Activated CD4-positive, alpha-beta T cell treated with anti-CD3 and anti-CD28 coated beads, Interleukin-2, amount 50 U/mL, for 16 hours (primary cell): ENCODE measurements around the gene LTBP4.
"Not testable (repeated sequence)": the region's sequence is repeated elsewhere in the genome, so short reads cannot be mapped to it uniquely, and the experiment has no call there.

Experiments
- DNase-seq: peaks from one replicate; pipeline ENCODE4 v3.0.0-alpha.2; 2020

LTBP4 gene, protein sequence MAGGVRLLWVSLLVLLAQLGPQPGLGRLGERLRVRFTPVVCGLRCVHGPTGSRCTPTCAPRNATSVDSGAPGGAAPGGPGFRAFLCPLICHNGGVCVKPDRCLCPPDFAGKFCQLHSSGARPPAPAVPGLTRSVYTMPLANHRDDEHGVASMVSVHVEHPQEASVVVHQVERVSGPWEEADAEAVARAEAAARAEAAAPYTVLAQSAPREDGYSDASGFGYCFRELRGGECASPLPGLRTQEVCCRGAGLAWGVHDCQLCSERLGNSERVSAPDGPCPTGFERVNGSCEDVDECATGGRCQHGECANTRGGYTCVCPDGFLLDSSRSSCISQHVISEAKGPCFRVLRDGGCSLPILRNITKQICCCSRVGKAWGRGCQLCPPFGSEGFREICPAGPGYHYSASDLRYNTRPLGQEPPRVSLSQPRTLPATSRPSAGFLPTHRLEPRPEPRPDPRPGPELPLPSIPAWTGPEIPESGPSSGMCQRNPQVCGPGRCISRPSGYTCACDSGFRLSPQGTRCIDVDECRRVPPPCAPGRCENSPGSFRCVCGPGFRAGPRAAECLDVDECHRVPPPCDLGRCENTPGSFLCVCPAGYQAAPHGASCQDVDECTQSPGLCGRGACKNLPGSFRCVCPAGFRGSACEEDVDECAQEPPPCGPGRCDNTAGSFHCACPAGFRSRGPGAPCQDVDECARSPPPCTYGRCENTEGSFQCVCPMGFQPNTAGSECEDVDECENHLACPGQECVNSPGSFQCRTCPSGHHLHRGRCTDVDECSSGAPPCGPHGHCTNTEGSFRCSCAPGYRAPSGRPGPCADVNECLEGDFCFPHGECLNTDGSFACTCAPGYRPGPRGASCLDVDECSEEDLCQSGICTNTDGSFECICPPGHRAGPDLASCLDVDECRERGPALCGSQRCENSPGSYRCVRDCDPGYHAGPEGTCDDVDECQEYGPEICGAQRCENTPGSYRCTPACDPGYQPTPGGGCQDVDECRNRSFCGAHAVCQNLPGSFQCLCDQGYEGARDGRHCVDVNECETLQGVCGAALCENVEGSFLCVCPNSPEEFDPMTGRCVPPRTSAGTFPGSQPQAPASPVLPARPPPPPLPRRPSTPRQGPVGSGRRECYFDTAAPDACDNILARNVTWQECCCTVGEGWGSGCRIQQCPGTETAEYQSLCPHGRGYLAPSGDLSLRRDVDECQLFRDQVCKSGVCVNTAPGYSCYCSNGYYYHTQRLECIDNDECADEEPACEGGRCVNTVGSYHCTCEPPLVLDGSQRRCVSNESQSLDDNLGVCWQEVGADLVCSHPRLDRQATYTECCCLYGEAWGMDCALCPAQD (N-terminal part only)

DNA sequence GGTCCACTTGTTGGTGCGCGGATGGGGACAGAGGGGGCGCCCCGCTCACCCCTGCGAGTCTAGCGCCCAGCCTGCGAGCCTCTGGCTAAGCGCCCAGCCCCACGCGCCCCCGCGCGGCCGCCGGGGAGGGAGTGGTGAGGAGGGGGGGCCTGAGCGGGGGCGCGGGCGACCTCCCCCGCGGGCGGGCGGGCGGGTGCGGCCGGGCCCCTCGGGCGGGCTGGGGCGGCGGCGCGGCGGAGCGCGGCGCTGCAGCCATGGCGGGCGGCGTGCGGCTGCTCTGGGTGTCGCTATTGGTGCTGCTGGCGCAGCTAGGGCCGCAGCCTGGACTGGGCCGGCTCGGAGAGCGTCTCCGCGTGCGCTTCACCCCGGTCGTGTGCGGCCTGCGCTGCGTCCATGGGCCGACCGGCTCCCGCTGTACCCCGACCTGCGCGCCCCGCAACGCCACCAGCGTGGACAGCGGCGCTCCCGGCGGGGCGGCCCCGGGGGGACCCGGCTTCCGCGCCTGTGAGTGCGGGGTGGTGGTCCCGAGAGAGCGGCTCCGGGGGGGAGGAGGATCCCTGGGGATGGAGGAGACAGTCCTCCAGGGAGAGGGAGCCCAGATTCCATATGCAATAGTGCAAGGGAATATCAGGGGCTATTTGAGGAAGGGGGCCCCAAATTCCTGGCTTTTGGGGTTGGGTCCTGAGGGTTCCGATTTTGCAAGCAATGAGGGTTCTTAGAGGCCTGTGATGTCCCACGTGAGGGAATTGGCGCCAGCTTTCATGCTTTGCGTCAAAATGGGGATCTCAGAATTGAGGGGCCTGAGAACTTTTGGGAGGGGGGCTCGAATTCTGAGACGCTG lies at the start of gene LTBP4:
LTBP4 (plus strand) TSS at position 236 of the 841 bp plus-strand sequence; CDS start at position 255, 19 bp downstream.
- peak; percentile 16 for DNase-seq

DNA sequence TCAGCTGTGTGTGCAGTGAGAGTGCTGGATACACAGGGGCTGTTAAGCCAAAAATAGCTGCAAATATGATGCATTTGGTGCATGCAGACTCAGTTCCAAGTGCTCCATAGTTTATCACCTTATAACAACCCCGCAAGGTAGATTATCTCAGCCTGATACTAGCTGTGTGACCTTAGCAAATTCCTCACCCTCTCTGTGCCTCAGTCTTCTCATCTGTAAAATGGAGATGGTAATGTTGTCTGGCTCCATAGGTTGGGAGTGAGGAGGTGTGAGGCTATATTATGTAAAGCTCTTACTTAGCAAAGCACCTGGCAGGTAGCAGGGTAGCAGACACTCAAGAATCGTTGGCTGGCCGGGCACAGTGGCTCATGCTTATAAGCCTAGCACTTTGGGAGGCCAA lies 48.3 kb upstream of the LTBP4 start:
- DNase-seq: no peak

DNA sequence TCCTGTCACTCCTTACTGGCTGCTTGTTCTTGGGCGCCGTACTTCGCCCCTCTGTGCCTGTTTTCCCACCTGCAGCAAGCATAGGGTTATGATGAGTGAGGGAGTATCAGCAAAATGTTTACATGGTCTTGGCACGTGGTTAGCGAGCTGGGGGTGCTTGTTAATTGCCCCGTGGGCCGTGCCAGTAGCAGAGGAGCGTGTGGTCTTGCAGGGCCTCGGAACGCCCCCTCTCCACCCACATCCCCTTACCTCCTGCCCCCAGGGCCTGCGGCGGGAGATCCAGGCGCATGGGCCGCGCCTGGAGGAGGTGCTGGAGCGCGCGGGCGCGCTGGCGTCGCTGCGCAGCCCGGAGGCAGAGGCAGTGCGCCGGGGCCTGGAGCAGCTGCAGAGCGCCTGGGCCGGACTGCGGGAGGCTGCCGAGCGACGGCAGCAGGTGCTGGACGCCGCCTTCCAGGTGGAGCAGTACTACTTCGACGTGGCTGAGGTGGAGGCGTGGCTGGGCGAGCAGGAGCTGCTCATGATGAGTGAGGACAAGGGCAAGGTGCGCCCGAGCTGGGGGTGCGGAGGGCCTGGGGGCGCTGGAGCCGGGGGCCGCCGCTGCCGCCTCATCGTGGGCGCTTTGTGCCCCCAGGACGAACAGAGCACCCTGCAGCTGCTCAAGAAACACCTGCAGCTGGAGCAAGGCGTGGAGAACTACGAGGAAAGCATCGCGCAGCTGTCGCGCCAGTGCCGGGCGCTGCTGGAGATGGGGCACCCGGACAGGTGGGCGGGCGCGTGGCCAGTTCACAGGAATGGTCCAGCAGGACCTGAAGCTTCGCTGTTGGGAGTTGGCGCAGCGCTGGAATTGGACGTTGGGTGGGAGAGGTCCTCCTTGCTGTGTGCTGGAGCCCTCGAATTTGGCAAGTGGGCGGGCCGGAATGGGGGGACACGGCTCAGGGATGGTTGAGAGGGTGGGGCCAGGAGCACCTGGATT lies 47.0 kb upstream of the LTBP4 start:
- no peak for DNase-seq

DNA sequence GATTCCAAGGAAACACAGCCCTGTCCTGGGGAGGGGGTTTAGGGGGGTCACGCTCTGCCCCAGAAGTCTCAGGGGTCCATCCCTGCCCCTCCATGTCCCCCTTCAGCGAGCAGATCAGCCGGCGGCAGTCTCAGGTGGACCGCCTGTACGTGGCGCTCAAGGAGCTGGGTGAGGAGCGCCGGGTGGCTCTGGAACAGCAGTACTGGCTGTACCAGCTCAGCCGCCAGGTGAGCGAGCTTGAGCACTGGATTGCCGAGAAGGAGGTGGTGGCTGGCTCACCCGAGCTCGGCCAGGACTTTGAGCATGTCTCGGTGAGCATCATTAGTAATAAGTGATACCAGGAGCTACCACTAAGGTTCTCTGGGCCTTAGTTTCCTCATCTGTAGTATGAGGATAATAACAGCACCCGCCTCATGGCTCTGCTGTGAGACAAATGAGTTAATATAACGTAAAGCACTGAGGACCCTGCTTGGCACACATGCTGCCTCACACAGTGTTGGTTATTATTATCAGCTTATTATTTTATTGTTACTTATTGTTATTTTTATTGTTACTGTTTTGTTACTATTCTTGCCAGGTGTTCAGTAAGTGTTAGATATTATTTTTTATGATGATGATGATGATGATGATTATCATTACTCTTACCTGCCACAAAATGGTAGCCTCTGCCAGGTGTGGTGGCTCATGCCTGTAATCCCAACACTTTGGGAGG lies 45.0 kb upstream of the LTBP4 start:
- no peak for DNase-seq

DNA sequence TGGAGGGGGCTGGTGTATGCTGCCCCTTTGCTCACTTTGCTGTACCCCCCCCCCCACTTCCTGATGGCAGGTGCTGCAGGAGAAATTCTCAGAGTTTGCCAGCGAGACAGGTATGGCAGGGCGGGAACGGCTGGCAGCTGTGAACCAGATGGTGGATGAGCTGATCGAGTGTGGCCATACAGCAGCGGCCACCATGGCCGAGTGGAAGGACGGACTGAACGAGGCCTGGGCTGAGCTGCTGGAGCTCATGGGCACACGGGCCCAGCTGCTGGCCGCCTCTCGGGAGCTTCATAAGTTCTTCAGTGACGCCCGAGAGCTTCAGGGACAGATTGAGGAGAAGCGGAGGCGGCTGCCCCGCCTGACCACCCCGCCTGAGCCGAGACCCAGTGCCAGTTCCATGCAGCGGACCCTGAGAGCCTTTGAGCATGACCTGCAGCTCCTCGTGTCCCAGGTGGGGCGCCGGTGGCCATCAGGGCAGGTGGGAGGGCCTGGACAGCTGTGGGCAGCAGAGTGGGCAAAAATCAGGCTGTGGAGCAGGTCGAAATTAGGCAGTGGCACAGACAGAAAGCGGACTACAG lies 44.1 kb upstream of the LTBP4 start:
- DNase-seq: no peak

DNA sequence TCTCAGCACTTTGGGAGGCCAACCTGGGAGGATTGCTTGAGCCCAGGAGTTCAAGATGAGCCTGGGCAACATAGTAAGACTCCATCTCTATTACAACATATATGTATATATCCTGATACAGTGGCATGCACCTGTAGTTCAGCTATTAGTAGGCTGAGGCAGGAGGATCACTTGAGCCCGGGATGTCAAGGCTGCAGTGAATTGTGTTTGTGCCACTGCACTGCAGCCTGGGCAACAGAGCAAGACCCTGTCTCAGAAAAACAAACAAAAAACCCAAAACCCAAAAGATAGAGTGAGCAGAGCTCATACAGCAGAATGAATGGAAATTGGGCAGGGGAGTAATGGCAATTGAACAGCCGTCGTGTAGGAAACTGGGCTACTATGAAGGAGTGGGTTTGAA lies 41.8 kb upstream of the LTBP4 start:
- no peak for DNase-seq

DNA sequence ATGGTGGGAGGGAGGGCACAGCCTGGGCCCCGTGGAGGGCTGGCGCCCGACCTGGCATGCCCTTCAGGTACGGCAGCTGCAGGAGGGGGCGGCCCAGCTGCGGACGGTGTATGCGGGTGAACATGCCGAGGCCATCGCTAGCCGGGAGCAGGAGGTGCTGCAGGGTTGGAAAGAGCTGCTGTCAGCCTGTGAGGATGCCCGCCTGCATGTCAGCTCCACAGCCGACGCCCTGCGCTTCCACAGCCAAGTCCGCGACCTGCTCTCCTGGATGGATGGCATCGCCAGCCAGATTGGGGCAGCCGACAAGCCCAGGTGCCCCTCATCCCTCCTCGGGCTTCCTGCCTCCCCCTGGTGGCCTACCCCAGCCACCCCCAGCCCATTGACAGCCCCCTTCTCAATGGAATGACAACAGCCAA lies 41.1 kb upstream of the LTBP4 start:
- no peak for DNase-seq

DNA sequence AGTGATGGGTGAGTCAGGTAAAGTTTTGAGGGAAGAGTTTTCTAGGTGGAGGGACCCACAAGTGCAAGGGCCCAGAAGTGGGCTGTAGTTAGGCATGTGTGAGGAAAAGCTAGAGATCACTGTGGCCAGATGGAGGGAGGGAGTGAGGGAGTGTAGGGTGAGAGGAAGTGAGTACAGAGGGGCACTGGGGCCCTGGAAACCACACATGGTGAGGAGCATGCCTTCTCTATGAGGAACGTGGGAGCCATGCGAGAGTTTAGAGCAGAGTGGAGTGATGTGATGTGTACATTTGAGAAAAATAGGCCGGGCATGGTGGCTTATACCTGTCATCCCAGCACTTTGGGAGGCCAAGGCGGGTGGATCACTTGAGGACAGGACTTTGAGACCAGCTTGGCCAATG lies 39.2 kb upstream of the LTBP4 start:
- no peak for DNase-seq

DNA sequence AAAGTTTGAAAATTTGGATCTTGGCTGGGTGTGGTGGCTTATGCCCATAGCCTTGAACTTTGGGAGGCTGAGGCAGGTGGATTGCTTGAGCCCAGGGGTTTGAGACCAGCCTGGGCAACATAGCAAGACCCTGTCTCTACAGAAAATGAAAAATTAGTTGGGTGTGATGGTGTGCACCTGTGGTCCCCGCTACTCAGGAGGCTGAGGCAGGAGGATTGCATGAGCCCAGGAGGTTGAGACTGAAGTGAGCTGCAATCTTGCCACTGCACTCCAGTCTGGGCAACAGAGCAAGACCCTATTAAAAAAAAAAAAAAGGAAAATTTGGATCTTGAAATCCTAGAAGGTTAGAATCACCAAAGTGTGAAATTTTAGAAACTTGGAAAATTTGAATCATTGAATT lies 36.6 kb upstream of the LTBP4 start:
- not testable (repeated sequence) for DNase-seq

DNA sequence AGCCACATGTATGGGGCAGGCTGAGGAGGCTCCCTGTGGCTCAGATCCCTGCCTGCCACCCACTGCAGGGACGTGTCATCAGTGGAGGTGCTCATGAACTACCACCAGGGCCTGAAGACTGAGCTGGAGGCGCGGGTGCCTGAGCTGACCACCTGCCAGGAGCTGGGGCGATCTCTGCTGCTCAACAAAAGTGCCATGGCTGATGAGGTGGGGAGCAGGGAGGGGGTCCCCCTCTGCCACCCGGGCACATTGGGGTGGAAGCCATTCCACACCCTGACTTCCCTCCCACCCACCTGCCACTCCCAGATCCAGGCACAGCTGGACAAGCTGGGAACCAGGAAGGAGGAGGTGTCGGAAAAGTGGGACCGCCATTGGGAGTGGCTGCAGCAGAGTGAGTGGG lies 35.8 kb upstream of the LTBP4 start:
- DNase-seq: no peak

DNA sequence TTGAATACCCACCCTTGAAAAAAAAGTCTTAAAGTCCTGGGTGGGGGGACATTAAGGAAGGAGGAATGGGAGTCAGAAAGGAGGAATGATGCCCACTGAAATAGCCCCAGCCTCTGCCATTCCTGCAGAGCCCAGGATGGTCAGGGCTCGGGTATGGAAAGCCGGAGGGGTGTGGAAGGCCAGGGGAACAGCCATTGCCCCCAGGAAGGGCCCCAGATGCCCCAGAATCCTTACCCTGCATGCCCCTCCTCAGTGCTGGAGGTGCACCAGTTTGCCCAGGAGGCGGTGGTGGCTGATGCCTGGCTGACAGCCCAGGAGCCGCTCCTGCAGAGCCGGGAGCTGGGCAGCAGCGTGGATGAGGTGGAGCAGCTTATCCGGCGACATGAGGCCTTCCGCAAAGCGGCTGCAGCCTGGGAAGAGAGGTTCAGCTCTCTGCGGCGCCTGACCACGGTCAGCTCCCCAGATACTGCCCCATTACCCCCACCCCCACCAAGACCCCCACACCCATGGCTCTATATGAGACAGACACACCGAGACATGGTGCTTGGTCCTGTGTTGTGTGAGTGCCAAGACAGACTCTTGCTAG lies 35.2 kb upstream of the LTBP4 start:
- DNase-seq: no peak

DNA sequence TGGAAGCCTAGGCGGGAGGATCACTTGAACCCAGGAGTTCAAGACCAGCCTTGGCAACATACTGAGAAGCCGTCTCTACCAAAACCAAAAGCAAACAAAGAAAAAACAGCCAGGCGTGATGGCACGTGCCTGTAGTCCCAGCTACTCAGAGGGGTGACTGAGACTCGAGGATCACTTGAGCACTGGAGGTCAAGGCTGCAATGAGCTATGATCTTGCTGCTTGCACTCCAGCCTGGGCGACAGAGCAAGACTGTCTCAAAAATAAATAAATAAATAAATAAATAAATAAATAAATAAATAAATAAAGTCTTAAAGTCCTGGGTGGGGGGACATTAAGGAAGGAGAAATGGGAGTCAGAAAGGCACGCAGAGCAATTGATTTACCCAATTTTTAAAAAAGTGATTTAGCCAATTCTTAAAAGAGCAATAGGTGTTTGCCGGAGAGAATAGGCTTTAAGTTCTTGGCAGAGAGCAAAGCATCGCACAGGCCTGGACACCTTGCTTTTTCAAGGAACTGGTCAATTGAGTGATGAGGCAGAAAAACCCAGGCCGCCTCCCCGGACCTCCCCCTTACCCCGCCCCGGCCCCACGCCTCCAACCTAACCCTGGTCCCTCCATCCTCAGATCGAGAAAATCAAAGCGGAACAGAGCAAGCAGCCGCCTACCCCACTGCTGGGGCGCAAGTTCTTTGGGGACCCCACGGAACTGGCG lies 34.0 kb upstream of the LTBP4 start:
- DNase-seq: no peak

DNA sequence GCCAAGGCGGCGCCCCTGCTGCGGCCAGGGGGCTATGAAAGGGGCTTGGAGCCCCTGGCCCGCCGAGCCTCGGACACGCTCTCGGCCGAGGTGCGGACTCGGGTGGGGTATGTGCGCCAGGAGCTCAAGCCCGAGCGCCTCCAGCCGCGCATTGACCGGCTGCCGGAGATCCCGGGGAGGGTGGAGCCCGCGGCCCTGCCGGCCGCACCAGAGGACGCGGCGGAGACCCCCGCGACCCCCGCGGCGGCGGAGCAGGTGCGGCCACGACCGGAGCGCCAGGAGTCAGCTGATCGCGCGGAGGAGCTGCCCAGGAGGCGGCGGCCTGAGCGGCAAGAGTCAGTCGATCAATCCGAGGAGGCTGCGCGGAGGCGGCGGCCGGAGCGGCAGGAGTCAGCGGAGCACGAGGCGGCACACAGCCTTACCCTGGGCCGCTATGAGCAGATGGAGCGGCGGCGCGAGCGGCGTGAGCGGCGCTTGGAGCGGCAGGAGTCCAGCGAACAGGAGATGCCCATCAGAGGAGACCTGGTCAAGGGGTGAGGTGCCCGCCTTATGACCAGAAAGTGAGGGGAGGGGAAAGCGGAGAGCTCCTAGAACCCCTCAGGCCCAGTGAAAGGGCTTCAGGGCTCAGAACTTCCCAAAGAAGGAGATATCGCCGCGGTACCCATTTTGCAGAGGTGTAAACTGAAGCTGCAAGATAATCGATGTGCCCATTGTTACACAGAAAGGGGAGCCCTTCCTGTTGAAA lies 33.2 kb upstream of the LTBP4 start:
- no peak for DNase-seq

DNA sequence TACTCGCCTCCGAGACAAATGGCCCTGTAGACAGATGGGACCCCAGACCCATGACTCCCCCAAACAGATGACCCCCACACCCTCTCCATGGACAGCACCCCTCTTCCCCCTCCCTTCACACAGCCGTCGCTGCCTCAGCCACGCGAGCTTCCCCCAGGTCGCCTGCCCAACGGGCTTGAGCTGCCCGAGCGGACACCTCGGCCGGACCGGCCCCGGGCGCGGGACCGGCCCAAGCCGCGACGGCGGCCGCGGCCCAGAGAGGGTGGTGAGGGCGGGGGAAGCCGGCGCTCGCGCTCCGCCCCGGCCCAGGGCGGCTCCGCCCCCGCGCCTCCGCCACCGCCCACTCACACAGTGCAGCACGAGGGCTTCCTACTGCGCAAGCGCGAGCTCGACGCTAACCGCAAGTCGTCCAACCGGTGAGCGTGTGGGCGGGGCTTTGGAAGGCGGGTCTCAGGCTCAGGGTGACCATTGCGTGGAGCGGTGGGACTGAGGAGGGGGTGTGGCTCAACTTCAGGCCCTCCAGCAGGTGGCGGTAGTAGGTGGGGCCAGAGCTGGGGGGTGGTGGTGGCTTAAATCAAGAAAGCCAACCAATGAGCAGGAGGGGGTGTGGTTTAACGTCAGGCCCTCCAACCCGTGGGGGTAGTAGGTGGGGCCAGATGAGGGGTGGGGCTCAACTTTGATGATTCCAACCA lies 30.7 kb upstream of the LTBP4 start:
- DNase-seq: peak; percentile 99

DNA sequence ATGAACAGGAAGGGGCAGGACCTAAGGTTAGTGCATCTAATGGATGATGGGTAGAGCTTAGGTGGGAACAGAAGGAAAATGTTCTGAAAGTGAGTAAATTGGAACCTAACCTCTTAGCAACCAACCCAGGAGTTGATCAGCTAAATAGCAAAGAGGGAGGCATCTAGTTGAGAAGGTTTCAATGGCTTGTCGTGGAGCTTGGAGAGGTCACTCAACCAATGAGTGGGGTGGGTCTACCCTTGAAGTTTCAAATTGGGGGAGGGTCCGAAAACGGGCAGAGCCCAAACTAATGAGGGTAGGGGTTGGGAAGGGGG lies 30.2 kb upstream of the LTBP4 start:
- DNase-seq: no peak

DNA sequence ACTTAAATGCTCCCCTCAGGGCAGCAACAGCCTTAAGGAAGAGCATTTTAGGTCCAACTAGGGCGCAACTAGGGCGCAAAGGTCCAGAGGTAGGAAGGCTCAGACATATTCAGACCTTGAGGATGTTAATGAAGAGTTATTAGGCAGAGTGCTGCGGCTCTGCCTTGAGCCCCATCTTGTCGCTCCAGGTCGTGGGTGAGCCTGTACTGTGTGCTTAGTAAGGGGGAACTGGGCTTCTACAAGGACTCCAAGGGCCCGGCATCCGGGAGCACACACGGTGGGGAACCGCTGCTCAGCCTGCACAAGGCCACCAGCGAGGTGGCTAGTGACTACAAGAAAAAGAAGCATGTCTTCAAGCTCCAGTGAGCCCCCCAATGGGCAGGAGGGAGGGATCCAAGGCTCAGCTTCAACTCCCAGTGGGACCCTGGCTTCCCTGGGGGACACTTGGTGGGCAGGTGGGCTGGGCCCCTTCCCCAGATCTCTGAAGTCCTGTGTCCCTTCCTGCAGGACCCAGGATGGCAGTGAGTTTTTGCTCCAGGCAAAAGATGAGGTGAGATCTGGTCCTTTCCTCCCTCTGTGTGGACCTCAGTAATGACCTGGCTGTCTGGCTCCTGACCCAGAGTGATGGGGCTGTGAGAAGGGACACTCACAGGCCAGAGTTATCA lies 29.2 kb upstream of the LTBP4 start:
- DNase-seq: no peak

DNA sequence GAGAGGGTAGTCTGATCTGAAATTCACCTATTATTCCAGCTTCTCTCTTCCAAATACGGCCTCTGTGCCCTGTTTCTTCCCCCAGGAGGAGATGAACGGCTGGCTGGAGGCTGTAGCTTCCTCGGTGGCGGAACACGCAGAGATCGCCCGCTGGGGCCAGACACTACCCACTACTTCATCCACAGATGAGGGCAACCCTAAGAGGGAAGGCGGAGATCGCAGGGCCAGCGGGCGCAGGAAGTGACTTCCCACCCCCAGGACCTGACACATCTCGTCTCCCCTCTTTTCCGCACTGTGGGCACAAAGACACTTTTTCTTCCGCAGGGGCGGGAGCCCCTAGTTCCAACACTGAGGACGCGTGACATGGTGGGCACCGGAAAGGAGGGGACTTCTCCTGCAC lies 25.8 kb upstream of the LTBP4 start:
- DNase-seq: no peak
